ENCODE results near the gene DDOST.

DNA sequence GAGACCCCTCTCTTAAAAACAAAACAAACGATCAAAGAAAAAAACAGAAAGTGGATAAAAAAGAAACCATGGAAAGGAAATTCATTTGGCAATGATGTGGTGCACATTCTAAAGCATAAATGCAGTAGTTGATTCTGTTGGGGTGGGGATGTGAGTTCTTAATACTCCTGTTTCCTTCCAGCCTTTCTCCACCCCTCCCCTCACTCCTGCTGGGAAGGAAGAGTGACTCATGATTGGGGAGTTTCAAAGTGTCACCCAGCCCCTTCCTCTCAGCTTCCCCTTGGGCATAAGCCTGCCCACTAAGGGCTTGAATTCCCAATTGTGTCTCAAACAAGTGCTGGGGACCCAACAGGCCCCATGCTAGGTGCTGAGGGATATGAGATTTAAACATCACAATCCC lies 34.6 kb downstream of the DDOST start:
- TF ChIP-seq CTCF (IDR thresholded peaks at IDR 0.05) (no peak), ZFX (IDR thresholded peaks at IDR 0.05; ENCODE audit: borderline replicate concordance) (no peak)

All from 22Rv1 (cell line).